H9 (cell line): ENCODE results near the gene SLC36A3. TPM values are rescaled to one million over a fixed set of nuclear protein-coding genes. Genes with fewer than 3 reads are reported as not detected.

Source experiments
- DNase-seq: peaks from one replicate; pipeline ENCODE4 v3.0.0-alpha.2; 2017
- H2AFZ ChIP-seq: one replicate; pipeline ENCODE4 v1.6.1; 2013; ENCODE audit warnings: mild to moderate bottlenecking, low read length, control low read depth, moderate library complexity
- H2AK5ac ChIP-seq: 2 replicates; pipeline ENCODE4 v1.6.1; 2013; ENCODE audit warnings: low read length, control low read depth, mixed read lengths; ENCODE audit not compliant: insufficient read length
- H2BK120ac ChIP-seq: one replicate; pipeline ENCODE4 v1.6.1; 2013; ENCODE audit warnings: low read depth, mild to moderate bottlenecking, low read length, control low read depth, inconsistent platforms; ENCODE audit not compliant: poor library complexity, severe bottlenecking
- H2BK12ac ChIP-seq: 2 replicates; pipeline ENCODE4 v1.6.1; 2013; ENCODE audit warnings: low read length, control low read depth, mixed read lengths, low read depth; ENCODE audit not compliant: insufficient read length
- H2BK15ac ChIP-seq: 2 replicates; pipeline ENCODE4 v1.6.1; 2013; ENCODE audit warnings: low read depth, low read length, control low read depth
- H2BK20ac ChIP-seq: one replicate; pipeline ENCODE4 v1.6.1; 2013; ENCODE audit warnings: low read depth, mild to moderate bottlenecking, low read length, control low read depth, inconsistent platforms; ENCODE audit not compliant: poor library complexity, severe bottlenecking
- H2BK5ac ChIP-seq: 2 replicates; pipeline ENCODE4 v1.6.1; 2013; ENCODE audit warnings: low read length, control low read depth, mixed read lengths; ENCODE audit not compliant: insufficient read length
- H3K14ac ChIP-seq: 2 replicates; pipeline ENCODE4 v1.6.1; 2013; ENCODE audit warnings: low read length, control low read depth; ENCODE audit not compliant: insufficient read depth
- H3K18ac ChIP-seq: 2 replicates; pipeline ENCODE4 v1.6.1; 2013; ENCODE audit warnings: low read depth, mild to moderate bottlenecking, mixed read lengths, low read length, control low read depth; ENCODE audit not compliant: insufficient read length
- H3K23ac ChIP-seq: 2 replicates; pipeline ENCODE4 v1.6.1; 2013; ENCODE audit warnings: low read length, control low read depth, mixed read lengths, low read depth; ENCODE audit not compliant: insufficient read length
- H3K23me2 ChIP-seq: 2 replicates; pipeline ENCODE4 v1.6.1; 2013; ENCODE audit warnings: low read depth, mild to moderate bottlenecking, mixed read lengths, low read length, control low read depth; ENCODE audit not compliant: insufficient read length, poor library complexity, severe bottlenecking
- H3K27ac ChIP-seq: 2 replicates; pipeline ENCODE4 v1.5.1; 2013; ENCODE audit warnings: low read length, control low read depth, mixed read lengths, low read depth; ENCODE audit not compliant: insufficient read length
- H3K27me3 ChIP-seq: 2 replicates; pipeline ENCODE4 v1.6.1; 2013; ENCODE audit warnings: low read length, control low read depth, inconsistent platforms; ENCODE audit not compliant: insufficient read depth
- H3K4ac ChIP-seq: 2 replicates; pipeline ENCODE4 v1.6.1; 2013; ENCODE audit warnings: low read depth, mild to moderate bottlenecking, control low read depth, inconsistent platforms, low read length, moderate library complexity
- H3K4me1 ChIP-seq: 2 replicates; pipeline ENCODE4 v1.6.1; 2013; ENCODE audit warnings: low read length, control low read depth, inconsistent platforms; ENCODE audit not compliant: insufficient read depth
- H3K4me2 ChIP-seq: 2 replicates; pipeline ENCODE4 v1.6.1; 2013; ENCODE audit warnings: low read length, control low read depth, mixed read lengths; ENCODE audit not compliant: insufficient read length, insufficient read depth
- H3K56ac ChIP-seq: 2 replicates; pipeline ENCODE4 v1.6.1; 2013; ENCODE audit warnings: low read depth, mild to moderate bottlenecking, mixed read lengths, low read length, control low read depth; ENCODE audit not compliant: insufficient read length
- H3K79me1 ChIP-seq: 2 replicates; pipeline ENCODE4 v1.6.1; 2013; ENCODE audit warnings: low read depth, mild to moderate bottlenecking, moderate library complexity, low read length, control low read depth, inconsistent platforms; ENCODE audit not compliant: insufficient read depth, poor library complexity, severe bottlenecking
- H3K79me2 ChIP-seq: 2 replicates; pipeline ENCODE4 v1.6.1; 2013; ENCODE audit warnings: low read length, control low read depth, inconsistent platforms; ENCODE audit not compliant: insufficient read depth
- H3K9ac ChIP-seq: 2 replicates; pipeline ENCODE4 v1.6.1; 2013; ENCODE audit warnings: low read length, control low read depth, mixed read lengths; ENCODE audit not compliant: insufficient read length; ENCODE audit errors: extremely low read depth
- H3K9me3 ChIP-seq: one replicate; pipeline ENCODE4 v1.6.1; 2013; ENCODE audit warnings: low read depth, low read length, inconsistent platforms; ENCODE audit not compliant: control insufficient read depth
- H3T11ph ChIP-seq: one replicate; pipeline ENCODE4 v1.6.1; 2013; ENCODE audit warnings: mild to moderate bottlenecking, low read length, control low read depth, inconsistent platforms
- H4K20me1 ChIP-seq: one replicate; pipeline ENCODE4 v1.6.1; 2013; ENCODE audit not compliant: control insufficient read depth, insufficient read length, insufficient read depth
- H4K5ac ChIP-seq: 2 replicates; pipeline ENCODE4 v1.6.1; 2013; ENCODE audit warnings: low read depth, mild to moderate bottlenecking, mixed read lengths, low read length, control low read depth; ENCODE audit not compliant: insufficient read length
- H4K8ac ChIP-seq: replicated peaks from 2 replicates; pipeline ENCODE4 v1.6.1; 2013; ENCODE audit warnings: low read length, control low read depth, mixed read lengths, low read depth; ENCODE audit not compliant: insufficient read length
- H4K91ac ChIP-seq: 2 replicates; pipeline ENCODE4 v1.6.1; 2013; ENCODE audit warnings: low read depth, mild to moderate bottlenecking, moderate library complexity, mixed read lengths, low read length, control low read depth; ENCODE audit not compliant: insufficient read length
- H3K27ac Mint-ChIP-seq, 3 experiments: 2 replicates in 2 of 3; 3 replicates in 1 of 3; pipeline ENCODE4 v1.8.0; 2020 to 2021; ENCODE audit warnings: mixed read lengths in 3 of 3, mild to moderate bottlenecking in 1 of 3, moderate library complexity in 1 of 3
- H3K27me3 Mint-ChIP-seq: 2 replicates; pipeline ENCODE4 v1.8.0; 2021; ENCODE audit warnings: low read depth, mild to moderate bottlenecking, moderate library complexity, mixed read lengths
- H3K36me3 Mint-ChIP-seq, 3 experiments: 2 replicates in 2 of 3; 3 replicates in 1 of 3; pipeline ENCODE4 v1.8.0; 2020 to 2021; ENCODE audit warnings: low read depth in 3 of 3, mixed read lengths in 3 of 3; ENCODE audit not compliant: insufficient read depth in 1 of 3
- H3K4me1 Mint-ChIP-seq, 2 experiments: 2 replicates each; pipeline ENCODE4 v1.8.0; 2020; ENCODE audit warnings: mixed read lengths in 2 of 2
- H3K4me3 Mint-ChIP-seq, 2 experiments: 2 replicates in 1 of 2; 3 replicates in 1 of 2; pipeline ENCODE4 v1.8.0; 2020 to 2021; ENCODE audit warnings: mild to moderate bottlenecking in 2 of 2, mixed read lengths in 2 of 2, moderate library complexity in 1 of 2
- H3K9me3 Mint-ChIP-seq, 2 experiments: 2 replicates in 1 of 2; 3 replicates in 1 of 2; pipeline ENCODE4 v1.8.0; 2020; ENCODE audit warnings: mild to moderate bottlenecking in 2 of 2, mixed read lengths in 2 of 2, moderate library complexity in 1 of 2
- WGBS: extraction: QIAGEN DNeasy Blood & Tissue Kit; methylation state at CpG from one replicate; pipeline ENCODE4 v1.1.7; 2013; ENCODE audit warnings: missing lambda C conversion rate, low lambda C conversion rate, mixed read lengths; ENCODE audit not compliant: insufficient read length; ENCODE audit errors: extremely low coverage; 5-methylcytosine and 5-hydroxymethylcytosine counted together
- total RNA-seq: library from RNA; stranded (reverse); gene quantifications from 2 replicates; pipeline ENCODE4 v1.2.1, GENCODE V29; 2021
- TF ChIP-seq, protein P1 (sequence below): fragments of 200-600 bp; sonication (generic); conservative IDR thresholded peaks from 3 replicates; pipeline ENCODE4 v1.8.0; 2021; ENCODE audit warnings: antibody characterized with exemption, mild to moderate bottlenecking

SLC36A3 gene
- total RNA-seq, 1 experiment from 2014 or later: not detected

DNA sequence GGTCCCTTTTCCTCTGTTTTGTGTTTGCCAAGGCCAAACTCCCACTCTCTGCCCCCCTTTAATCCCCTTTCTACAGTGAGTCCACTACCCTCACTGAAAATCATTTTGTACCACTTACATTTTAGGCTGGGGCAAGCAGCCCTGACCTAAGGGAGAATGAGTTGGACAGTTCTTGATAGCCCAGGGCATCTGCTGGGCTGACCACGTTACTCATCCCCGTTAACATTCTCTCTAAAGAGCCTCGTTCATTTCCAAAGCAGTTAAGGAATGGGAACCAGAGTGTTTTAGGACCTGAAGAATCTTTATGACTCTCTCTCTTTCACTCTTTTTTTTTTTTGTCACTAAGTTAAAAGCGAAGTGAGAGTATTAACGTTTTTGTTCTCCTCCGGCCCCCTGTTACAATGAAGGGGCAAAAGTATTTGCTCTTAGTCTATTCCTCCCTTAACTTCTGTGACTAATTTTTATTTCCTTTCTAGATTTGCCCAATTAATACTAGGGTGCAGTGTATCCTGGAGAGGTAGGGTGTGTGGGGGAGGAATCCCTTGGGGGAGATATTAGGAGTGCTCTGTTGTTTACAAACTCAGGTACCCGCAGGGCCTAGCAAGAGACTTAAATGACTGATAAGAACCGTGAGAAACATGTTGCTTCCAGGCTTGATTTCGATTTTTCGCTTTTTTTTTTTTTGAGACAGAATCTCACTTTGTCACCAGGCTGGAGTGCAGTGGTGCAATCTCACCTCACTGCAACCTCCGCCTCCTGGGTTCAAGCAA, 35.9 kb downstream of the SLC36A3 start:
- Histone ChIP-seq H4K91ac (no peak overlapping the region), H3K27me3 (no peaks in the 10 kb centered on the region), H3K9ac (no peak overlapping the region), H3K4ac (no peak overlapping the region), H3K27ac (no peak overlapping the region), H3K79me2 (no peaks in the 10 kb centered on the region), H2BK15ac (no peak overlapping the region), H3K18ac (no peak overlapping the region), H2AK5ac (no peak overlapping the region), H3K4me2 (no peak overlapping the region), H4K8ac (no peak overlapping the region), H2BK5ac (no peak overlapping the region), H3K79me1 (no peaks in the 10 kb centered on the region), H2BK12ac (no peak overlapping the region), H3K23me2 (no peaks in the 10 kb centered on the region), H3K23ac (no peak overlapping the region), H3K14ac (no peak overlapping the region), H3T11ph (no peak overlapping the region), H3K9me3 (no peaks in the 10 kb centered on the region), H2BK20ac (no peak overlapping the region), H3K4me1 (no peaks in the 10 kb centered on the region), H2AFZ (no peak overlapping the region), H4K5ac (no peak overlapping the region), H2BK120ac (no peak overlapping the region), H3K56ac (no peak overlapping the region), H4K20me1 (no peaks in the 10 kb centered on the region)
- Mint-ChIP-seq H3K4me1 (peaks cover 4% of the 10 kb centered on the region in 2 experiments), H3K4me3 (no peak overlapping the region), H3K27ac (no peak overlapping the region), H3K36me3 (peaks cover 13 to 27% (median 19%) of the 10 kb centered on the region in 3 experiments), H3K9me3 (no peaks in the 10 kb centered on the region), H3K27me3 (no peaks in the 10 kb centered on the region)
- no CpG with 5 or more reads among the region's 11 CpGs for WGBS
- DNase-seq: no peak
- TF ChIP-seq, protein P1, sequence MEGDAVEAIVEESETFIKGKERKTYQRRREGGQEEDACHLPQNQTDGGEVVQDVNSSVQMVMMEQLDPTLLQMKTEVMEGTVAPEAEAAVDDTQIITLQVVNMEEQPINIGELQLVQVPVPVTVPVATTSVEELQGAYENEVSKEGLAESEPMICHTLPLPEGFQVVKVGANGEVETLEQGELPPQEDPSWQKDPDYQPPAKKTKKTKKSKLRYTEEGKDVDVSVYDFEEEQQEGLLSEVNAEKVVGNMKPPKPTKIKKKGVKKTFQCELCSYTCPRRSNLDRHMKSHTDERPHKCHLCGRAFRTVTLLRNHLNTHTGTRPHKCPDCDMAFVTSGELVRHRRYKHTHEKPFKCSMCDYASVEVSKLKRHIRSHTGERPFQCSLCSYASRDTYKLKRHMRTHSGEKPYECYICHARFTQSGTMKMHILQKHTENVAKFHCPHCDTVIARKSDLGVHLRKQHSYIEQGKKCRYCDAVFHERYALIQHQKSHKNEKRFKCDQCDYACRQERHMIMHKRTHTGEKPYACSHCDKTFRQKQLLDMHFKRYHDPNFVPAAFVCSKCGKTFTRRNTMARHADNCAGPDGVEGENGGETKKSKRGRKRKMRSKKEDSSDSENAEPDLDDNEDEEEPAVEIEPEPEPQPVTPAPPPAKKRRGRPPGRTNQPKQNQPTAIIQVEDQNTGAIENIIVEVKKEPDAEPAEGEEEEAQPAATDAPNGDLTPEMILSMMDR: no peak
